ENCODE data around the gene PIPOX. TPM values are rescaled to one million over a fixed set of nuclear protein-coding genes. Genes with fewer than 3 reads are reported as not detected.

PIPOX gene
- total RNA-seq, 3 donors from 2014 or later: 1.3 to 3.0 (median 2.9) TPM

- H3K4me1 ChIP-seq: no peaks in the 10 kb centered on the region
- intact Hi-C loops (cut with DNase I; ENCODE audit: low total_unique reads): no loop called here
- DNase-seq (ENCODE audit: low spot score in 2 of 2): no peak
- no peak overlapping the region for H3K27ac ChIP-seq
- H3K9me3 ChIP-seq: no peaks in the 10 kb centered on the region
- no peaks in the 10 kb centered on the region for H3K27me3 ChIP-seq
- no peak for TF ChIP-seq CTCF (IDR thresholded peaks at IDR 0.05)
- no peak overlapping the region for H3K4me3 ChIP-seq
- H3K36me3 ChIP-seq: no peaks in the 10 kb centered on the region
Observed at GRCh38 chr17:29073045-29073444, 30.1 kb downstream of the PIPOX start.

GRCh38 chr17:29073520-29073919 lies 30.6 kb downstream of the PIPOX start:
- H3K27ac ChIP-seq: no peak overlapping the region
- TF ChIP-seq POLR2A (IDR thresholded peaks at IDR 0.05) (no peak), CTCF (IDR thresholded peaks at IDR 0.05) (no peak), POLR2AphosphoS5 (IDR thresholded peaks at IDR 0.05) (no peak)
- no peaks in the 10 kb centered on the region for H3K4me1 ChIP-seq
- H3K36me3 ChIP-seq: no peaks in the 10 kb centered on the region
- intact Hi-C loops (cut with DNase I; ENCODE audit: low total_unique reads): no loop called here
- H3K9me3 ChIP-seq: no peaks in the 10 kb centered on the region
- H3K27me3 ChIP-seq: no peaks in the 10 kb centered on the region
- no peak overlapping the region for H3K4me3 ChIP-seq
- no peak for DNase-seq (ENCODE audit: low spot score in 2 of 2)

- H3K36me3 ChIP-seq: no peaks in the 10 kb centered on the region
- no peak overlapping the region for H3K4me3 ChIP-seq
- H3K27ac ChIP-seq: no peak overlapping the region
- TF ChIP-seq POLR2A (IDR thresholded peaks at IDR 0.05) (no peak), POLR2AphosphoS5 (IDR thresholded peaks at IDR 0.05) (no peak), CTCF (IDR thresholded peaks at IDR 0.05) (no peak)
- no peak for DNase-seq (ENCODE audit: low spot score in 2 of 2)
- H3K27me3 ChIP-seq: no peaks in the 10 kb centered on the region
- intact Hi-C loops (cut with DNase I; ENCODE audit: low total_unique reads): no loop called here
- no peaks in the 10 kb centered on the region for H3K9me3 ChIP-seq
- H3K4me1 ChIP-seq: no peaks in the 10 kb centered on the region
Observed at GRCh38 chr17:29074488-29074887, 31.5 kb downstream of the PIPOX start.

GRCh38 chr17:29076087-29076486 lies 33.1 kb downstream of the PIPOX start:
- H3K4me1 ChIP-seq: no peaks in the 10 kb centered on the region
- peaks cover 7% of the 10 kb centered on the region for H3K36me3 ChIP-seq
- TF ChIP-seq POLR2A (IDR thresholded peaks at IDR 0.05): no peak
- no peak for TF ChIP-seq CTCF (IDR thresholded peaks at IDR 0.05)
- no peak for TF ChIP-seq POLR2AphosphoS5 (IDR thresholded peaks at IDR 0.05)
- DNase-seq (ENCODE audit: low spot score in 2 of 2): no peak
- H3K9me3 ChIP-seq: no peaks in the 10 kb centered on the region
- no peak overlapping the region for H3K27ac ChIP-seq
- H3K27me3 ChIP-seq: no peaks in the 10 kb centered on the region
- no peak overlapping the region for H3K4me3 ChIP-seq
- intact Hi-C loops (cut with DNase I; ENCODE audit: low total_unique reads): no loop called here

GRCh38 chr17:29076722-29077121 lies 33.8 kb downstream of the PIPOX start:
- Histone ChIP-seq H3K27me3 (no peaks in the 10 kb centered on the region), H3K27ac (no peak overlapping the region), H3K9me3 (no peaks in the 10 kb centered on the region), H3K4me3 (no peak overlapping the region), H3K36me3 (peaks cover 7% of the 10 kb centered on the region), H3K4me1 (no peaks in the 10 kb centered on the region)
- no peak for DNase-seq (ENCODE audit: low spot score in 2 of 2)
- intact Hi-C loops (cut with DNase I; ENCODE audit: low total_unique reads): no loop called here
- TF ChIP-seq POLR2AphosphoS5 (IDR thresholded peaks at IDR 0.05) (no peak), POLR2A (IDR thresholded peaks at IDR 0.05) (no peak)

- Histone ChIP-seq H3K36me3 (peaks cover 7% of the 10 kb centered on the region), H3K27me3 (no peaks in the 10 kb centered on the region), H3K9me3 (no peaks in the 10 kb centered on the region), H3K4me1 (no peaks in the 10 kb centered on the region), H3K4me3 (no peak overlapping the region), H3K27ac (no peak overlapping the region)
- no peak for DNase-seq (ENCODE audit: low spot score in 2 of 2)
- intact Hi-C loops (cut with DNase I; ENCODE audit: low total_unique reads): no loop called here
- no peak for TF ChIP-seq CTCF (IDR thresholded peaks at IDR 0.05)
- no peak for TF ChIP-seq POLR2AphosphoS5 (IDR thresholded peaks at IDR 0.05)
- no peak for TF ChIP-seq POLR2A (IDR thresholded peaks at IDR 0.05)
Observed at GRCh38 chr17:29077320-29077719, 34.4 kb downstream of the PIPOX start.
